ENCODE results near the gene TMEM14C.
"Not testable (repeated sequence)": the region's sequence is repeated elsewhere in the genome, so short reads cannot be mapped to it uniquely, and the experiment has no call there.

TMEM14C gene

GRCh38 chr6:10721850-10722569 is 860 bp upstream of the TMEM14C start:
- DNase-seq: no peak

- no peak for DNase-seq
Measured at GRCh38 chr6:10722570-10722819, 375 bp upstream of the TMEM14C start.

GRCh38 chr6:10723567-10723881 is 654 bp downstream of the TMEM14C start:
- DNase-seq: no peak

GRCh38 chr6:10725044-10725443 is 2.2 kb downstream of the TMEM14C start:
- DNase-seq: no peak

GRCh38 chr6:10725716-10726115 is 2.8 kb downstream of the TMEM14C start:
- no peak for DNase-seq

- no peak for DNase-seq
Measured at GRCh38 chr6:10730254-10730653, 7.4 kb downstream of the TMEM14C start.

- DNase-seq: no peak
Measured at GRCh38 chr6:10733151-10733715, 10.4 kb downstream of the TMEM14C start.

GRCh38 chr6:10733863-10734262 is 11.0 kb downstream of the TMEM14C start:
- DNase-seq: no peak

GRCh38 chr6:10736731-10737130 is 13.9 kb downstream of the TMEM14C start:
- DNase-seq: no peak

GRCh38 chr6:10740061-10740460 is 17.2 kb downstream of the TMEM14C start:
- no peak for DNase-seq

GRCh38 chr6:10741643-10742042 is 18.8 kb downstream of the TMEM14C start:
- not testable (repeated sequence) for DNase-seq

GRCh38 chr6:10742251-10742650 is 19.4 kb downstream of the TMEM14C start:
- no peak for DNase-seq

GRCh38 chr6:10743515-10743914 is 20.6 kb downstream of the TMEM14C start:
- DNase-seq: no peak

- DNase-seq: no peak
Measured at GRCh38 chr6:10745116-10745515, 22.2 kb downstream of the TMEM14C start.

- no peak for DNase-seq
Measured at GRCh38 chr6:10746915-10747250, 24.0 kb downstream of the TMEM14C start.

- peak; percentile 99 for DNase-seq
Measured at GRCh38 chr6:10747251-10747972, 24.5 kb downstream of the TMEM14C start, which contains the start of gene TMEM14B. TMEM14B (plus strand) TSS chr6:10747805; CDS start chr6:10749246, 1,441 bp downstream.

- no peak for DNase-seq
Measured at GRCh38 chr6:10749734-10750133, 26.9 kb downstream of the TMEM14C start.

- DNase-seq: not testable (repeated sequence)
Measured at GRCh38 chr6:10750568-10750967, 27.7 kb downstream of the TMEM14C start.

- not testable (repeated sequence) for DNase-seq
Measured at GRCh38 chr6:10751757-10752156, 28.9 kb downstream of the TMEM14C start.

- no peak for DNase-seq
Measured at GRCh38 chr6:10756085-10756484, 33.2 kb downstream of the TMEM14C start.

GRCh38 chr6:10759312-10759839 is 36.5 kb downstream of the TMEM14C start:
- no peak for DNase-seq

GRCh38 chr6:10759884-10760329 is 37.0 kb downstream of the TMEM14C start:
- no peak for DNase-seq

GRCh38 chr6:10763006-10763405 is 40.1 kb downstream of the TMEM14C start:
- no peak for DNase-seq

GRCh38 chr6:10769419-10769818 is 46.5 kb downstream of the TMEM14C start:
- DNase-seq: no peak

Measured in NCI-H748 treated with DMSO at 0.1 percent for 48 hours (cell line).